Cardiac septum (tissue), 1 donor: ENCODE data around the gene RPS2. TPM values are rescaled to one million over a fixed set of nuclear protein-coding genes. Genes with fewer than 3 reads are reported as not detected.
"Not testable (repeated sequence)": the region's sequence is repeated elsewhere in the genome, so short reads cannot be mapped to it uniquely, and the experiment has no call there.

Source experiments
- DNase-seq: peaks from one replicate; pipeline ENCODE4 v3.0.0-alpha.2; 2020; ENCODE audit warnings: low spot score
- intact Hi-C: fragments of 100-400 bp; cut with DNase I; formaldehyde crosslinking; loops from one replicate; pipeline ENCODE4 v1.14.0; 2022
- total RNA-seq: library from RNA; stranded (reverse); fragmentation: NEBNext Ultra II Directional; extraction: Animal tissue kit (Norgen Biotek cat#: 25700); gene quantifications from one replicate; pipeline ENCODE4 v1.2.1, GENCODE V29; 2021
- donor health status: DM: no; HTN: no; CAD: no.

The RPS2 gene
- total RNA-seq, 1 donor from 2014 or later, result 702 TPM

DNA sequence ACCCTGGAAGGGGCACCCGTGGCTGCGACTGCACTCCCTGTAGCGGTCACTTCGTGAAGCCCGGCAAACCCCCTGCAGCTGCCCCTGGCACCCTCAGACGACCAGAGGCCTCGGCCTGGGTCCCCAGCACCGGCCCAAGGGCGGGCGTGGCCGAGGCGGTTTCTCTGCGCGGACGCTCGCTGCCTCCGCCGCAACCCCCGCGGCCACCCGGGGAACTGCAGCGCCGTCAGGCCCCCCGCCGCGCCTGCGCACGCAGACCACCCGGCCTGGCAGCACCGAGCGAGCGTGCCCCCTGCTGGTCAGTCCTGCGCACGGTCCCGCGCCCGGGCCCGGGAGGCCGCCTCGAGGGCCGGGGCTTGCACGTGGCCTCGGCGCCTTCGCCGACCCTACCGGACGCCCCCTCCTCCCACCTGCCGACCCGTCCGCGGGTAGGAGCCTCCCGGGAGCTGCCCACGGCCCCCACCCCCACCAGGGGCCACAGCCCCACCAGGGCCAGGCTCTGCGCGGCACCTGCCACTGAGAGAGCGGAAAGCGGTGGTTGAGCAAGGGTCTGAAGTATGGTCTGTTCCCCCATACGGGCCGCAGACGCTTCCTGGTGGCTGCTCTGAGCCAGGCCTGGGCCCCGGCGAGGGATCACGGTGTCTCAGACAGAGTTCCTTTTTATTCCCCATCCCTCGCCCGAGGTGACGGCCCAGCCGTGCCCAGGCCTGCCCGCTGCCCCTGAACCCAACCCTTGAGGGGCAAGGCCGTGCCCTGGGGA lies 34.9 kb downstream of the RPS2 start:
- DNase-seq, result peak; percentile 96
- intact Hi-C loops, result loop anchor here (2.0 kb wide), 1 partner anchor 67 kb away; no protein-coding TSS in a partner anchor

DNA sequence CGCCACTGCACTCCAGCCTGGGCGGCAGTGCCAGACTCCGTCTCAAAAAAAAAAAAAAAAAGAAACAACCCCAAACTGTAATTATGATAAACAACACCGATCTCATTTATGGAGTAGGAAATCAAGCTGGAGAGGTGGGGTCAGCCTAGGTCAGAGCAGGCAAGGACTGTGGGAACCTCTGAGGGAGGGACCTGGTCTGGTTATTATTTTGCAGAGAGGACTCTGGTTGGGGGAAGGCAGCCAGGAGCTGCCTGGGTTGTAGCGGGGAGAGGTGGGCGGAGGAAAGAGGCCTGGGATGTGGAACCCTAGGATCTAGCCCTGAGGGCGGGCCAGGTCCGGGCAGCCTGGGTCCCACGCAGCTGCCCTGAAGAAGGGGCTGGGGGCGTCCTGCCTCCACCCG lies 35.5 kb downstream of the RPS2 start:
- no peak for DNase-seq
- intact Hi-C loops, result no loop called here

DNA sequence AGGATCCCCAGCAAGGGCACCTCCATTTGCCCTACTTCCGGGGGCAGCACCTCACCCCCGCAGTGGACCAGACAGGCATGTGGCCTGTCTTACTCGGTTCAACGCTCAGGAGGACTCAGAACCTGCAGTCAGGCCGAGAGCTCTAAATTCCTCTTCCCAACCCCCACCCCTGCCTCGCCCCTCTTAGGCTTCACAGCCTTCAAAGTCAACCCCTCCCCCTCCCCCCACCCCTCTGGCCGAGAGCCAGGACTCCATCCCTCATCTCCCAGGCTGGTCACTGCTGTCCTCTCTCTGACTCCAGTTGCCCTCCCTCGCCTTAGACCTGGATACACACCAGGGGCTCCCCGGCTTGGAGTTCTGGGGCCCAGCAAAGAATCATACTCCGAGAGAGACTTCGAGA lies 38.4 kb downstream of the RPS2 start:
- no peak for DNase-seq
- intact Hi-C loops, result no loop called here

DNA sequence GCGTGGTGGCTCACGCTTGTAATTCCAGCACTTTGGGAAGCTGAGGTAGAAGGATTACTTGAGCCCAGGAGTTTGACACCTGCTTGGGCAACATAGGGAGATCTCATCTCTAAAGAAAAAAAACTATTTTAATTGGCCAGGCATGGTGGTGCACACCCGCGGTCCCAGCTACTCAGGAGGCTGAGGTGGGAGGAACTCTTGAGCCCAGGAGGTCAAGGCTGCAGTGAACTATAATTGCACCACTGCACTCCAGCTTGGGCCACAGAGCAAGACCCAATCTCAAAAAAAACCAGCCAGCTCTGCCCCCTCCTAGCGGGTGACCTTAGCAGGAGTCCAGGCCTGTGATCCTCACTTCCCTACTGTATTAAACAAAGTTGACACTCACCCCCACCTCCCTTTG lies 40.5 kb downstream of the RPS2 start:
- DNase-seq, result no peak
- intact Hi-C loops, result no loop called here

DNA sequence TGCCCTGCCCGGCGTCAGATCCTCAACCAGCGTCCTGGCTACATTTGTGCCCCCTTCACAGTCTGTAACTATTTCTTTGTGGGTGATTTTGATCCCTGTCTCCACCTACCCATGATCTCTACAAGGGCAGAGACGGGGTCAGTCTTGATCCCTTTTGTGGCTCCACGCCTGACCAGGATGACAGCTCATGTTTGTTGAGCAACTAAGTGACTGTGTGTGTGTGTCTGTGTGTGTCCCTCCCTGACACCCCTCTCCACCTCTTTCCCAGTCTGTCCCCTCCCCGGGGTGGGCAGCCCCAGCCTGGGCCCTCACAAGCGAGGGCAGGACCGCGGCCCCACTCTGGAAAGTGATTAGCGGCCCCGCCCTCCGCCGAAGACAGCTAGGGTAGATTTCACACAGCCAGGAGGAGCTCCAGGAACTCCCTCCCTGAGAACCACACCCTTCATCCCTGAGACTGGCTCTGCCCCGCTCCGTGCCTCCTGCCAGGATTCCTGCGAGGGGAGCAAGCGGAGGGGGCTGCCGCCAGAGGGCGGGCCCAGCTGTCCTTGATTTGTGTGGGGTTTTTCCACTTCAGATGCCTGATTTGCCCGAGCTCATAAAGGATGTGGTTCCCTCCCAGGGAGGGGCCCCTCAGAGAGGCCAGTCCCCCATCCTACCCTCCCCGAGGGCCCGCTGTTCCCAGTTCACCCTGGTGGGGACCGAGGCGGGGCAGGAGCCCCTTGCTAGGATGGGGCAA lies 41.2 kb downstream of the RPS2 start:
- intact Hi-C loops, result no loop called here
- DNase-seq, result no peak

DNA sequence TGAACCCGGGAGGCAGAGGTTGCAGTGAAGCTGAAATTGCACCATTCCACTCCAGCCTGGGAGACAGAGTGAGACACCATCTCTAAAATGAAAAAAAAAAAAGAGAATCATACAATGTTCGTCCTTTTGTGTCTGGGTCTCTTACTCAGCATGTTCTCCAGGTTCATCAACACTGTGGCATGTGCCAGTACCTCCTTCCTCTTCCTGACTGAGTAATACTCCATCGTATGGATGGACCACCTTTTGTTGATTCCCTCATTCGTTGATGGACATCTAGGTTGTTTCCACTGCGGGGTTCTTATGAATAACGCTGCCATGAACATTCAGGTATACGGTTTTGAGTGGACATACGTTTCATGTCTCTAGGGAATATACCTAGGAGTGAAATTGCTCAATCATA lies 42.3 kb downstream of the RPS2 start:
- no peak for DNase-seq
- intact Hi-C loops, result no loop called here

DNA sequence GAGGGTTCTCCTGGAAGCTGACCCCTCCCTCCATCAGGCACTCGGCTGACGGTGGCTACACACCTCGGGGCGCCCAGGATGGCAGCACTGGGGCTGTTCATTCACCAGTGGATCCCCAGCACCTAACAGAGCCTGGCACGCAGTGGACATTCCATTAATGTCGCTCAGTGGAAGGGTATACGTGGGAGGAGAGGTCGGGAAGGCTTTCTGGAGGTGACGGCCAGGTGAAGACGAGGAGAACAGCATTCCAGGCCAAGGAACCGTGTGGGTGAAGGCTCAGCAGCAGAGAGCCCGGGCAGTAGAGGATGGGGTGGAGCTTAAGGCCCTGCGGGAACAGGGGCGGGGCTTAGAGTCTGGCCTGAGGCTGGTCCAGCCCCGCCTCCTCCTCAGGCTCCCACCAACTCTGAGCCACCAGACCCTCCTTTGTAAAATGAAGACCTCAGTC lies 43.9 kb downstream of the RPS2 start:
- DNase-seq, result no peak
- intact Hi-C loops, result no loop called here

DNA sequence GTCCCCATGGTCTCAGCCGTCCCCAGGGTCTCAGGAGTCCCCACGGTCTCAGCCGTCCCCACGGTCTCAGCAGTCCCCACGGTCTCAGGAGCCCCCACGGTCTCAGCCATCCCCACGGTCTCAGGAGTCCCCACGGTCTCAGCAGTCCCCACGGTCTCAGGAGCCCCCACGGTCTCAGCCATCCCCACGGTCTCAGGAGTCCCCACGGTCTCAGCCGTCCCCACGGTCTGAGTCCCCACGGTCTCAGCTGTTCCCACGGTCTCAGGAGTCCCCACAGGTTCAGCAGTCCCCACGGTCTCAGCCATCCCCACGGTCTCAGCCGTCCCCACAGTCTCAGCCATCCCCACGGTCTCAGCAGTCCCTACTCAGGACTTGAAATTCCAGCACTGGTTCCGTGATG lies 44.5 kb downstream of the RPS2 start:
- intact Hi-C loops, DNase-seq: not testable (repeated sequence)

DNA sequence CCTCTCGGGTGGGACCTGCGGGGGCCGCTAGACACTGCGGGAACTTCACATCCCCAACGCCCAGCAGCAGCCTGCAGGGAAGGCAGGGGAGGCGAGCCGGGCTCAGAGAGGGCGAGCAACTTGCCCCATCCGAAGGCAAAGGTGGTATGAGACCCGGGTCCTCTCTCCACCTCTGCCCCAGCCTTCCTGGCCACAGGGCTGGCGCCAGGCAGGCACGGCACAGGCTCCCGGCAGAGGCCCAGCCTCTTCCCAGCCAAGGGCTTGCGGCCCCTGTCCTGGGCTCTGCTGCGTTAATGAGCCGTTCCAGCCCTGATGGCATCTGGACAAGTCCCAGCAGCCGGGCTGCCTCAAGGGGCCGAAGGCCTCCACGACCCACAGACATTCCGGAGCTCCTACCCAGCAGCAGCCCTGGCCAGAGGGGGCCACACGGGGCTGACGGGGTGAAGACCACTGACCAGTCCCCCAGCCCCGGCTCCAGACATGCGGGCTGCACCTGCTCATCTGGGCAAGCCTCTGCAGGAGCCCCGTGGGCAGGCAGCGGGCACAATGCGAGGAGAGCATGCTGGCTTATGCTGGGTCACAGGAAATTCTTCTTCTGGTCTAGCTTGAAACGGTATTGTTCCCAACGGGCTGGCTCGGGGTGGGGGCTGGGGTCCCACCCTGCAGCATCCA lies 45.2 kb downstream of the RPS2 start:
- DNase-seq, result no peak
- intact Hi-C loops, result no loop called here

DNA sequence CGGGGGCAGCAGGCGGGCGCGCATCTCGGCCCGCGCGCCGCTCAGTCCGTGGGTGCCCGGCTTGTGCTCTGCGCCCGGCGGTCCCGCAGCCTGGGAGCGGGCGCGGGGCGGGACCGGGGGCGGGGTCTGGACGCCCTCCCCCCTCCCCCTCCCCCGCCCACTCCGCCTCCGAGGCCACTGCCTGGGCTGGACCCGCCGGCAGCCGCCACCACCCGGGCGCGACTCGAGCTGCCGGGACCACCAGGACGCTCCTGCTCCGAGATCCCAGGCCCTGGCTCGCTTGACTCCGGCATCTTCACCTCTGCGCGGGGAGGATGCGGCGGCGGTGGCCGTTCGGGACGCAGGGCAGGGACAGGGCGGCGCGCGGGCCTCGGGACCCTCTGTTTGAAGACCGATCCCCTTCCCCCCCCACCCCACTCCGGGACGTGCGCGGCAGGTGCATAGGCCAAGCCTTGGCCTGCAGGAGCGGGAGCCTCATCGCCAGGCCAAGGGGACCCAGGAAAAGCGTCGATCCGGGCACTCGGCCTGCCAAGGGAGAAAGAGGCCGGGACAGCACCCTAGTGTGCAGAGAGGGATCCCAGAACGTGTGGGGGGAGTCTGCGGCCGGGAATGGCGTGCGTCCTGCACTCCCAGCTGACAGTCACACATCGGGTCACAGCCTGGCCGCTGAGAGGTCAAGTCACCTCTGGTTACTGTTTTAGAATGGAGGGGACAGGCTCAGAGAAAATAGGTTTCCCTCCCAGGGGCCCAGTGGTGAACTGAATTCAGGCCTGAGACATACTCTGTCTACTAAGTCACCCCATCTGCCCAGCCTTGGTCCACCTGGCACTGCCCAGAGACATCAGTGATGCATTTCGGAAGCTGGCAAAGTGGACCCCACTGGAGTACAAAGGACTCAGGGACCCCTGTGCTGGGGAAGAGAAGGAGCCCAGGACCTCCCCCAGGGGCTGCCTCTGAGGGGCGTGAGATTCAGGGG lies 46.0 kb downstream of the RPS2 start, which contains the start of gene HS3ST6:
TSS of gene HS3ST6 (minus strand) at position 65 of the 976 bp plus-strand sequence. CDS start 92 bp downstream, outside the sequence.
- intact Hi-C loops, result no loop called here
- no peak for DNase-seq

DNA sequence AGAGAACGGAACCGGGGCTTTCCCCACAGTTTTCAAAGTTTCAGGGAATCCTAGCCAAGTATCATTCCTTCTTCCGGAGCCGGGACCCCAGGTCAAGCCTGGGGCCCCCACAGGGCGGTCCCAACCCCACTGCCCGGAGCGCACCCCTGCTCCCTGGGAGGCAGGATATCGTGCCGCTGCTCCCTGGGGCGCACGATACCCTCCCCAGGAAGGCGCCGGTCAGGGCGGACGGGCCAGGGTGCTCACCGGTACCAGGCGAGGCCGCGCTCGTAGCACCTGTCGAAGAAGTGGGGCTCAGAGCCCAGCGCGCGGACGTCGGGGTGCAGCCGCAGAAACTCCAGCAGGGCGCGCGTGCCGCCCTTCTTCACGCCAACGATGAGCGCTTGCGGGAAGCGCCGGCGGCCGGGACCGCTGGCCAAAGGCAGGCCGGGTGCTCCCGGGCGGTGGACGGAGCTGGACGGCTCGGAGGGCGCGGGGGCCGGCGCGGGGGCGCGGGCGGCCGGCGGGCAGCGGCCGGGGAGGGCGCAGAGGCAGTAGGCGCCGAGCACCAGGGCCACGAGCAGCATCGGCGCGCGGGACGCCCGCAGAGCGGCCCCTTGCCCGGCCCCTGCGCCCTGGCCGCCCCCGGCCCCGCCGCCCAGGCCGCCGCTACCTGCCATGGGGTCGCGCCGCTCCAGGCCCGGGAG lies 46.8 kb downstream of the RPS2 start:
- intact Hi-C loops, result no loop called here
- no peak for DNase-seq

DNA sequence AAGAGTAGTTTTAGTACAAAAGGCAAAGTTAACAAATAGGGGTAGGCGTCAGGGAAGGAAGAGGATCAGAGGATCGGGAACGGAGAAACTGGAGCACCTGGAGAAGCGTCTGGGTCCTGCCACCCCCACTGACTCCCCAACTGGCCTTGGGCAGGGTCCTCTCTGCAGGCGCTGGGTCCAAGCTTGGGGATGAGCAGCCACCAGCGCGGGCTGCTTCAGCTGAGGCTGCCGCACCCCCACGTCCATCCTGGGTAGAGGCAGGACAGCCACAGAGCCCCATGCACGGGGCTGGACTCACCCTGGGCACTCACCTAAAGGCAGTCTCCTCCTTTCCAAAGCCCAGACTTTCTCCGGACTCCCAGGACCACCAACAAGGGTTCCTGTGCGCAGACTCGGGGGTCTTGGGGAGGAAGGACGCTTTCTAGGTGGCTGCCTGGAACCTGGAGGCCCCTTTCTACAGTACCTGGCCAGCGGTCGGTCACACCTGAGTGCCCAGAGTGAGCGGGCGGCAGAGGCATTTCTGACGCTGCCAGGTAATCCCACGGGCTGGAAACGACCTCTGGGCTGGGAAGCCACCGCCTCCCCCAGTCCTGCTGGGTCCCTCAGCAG lies 47.5 kb downstream of the RPS2 start:
- intact Hi-C loops, result no loop called here
- no peak for DNase-seq

DNA sequence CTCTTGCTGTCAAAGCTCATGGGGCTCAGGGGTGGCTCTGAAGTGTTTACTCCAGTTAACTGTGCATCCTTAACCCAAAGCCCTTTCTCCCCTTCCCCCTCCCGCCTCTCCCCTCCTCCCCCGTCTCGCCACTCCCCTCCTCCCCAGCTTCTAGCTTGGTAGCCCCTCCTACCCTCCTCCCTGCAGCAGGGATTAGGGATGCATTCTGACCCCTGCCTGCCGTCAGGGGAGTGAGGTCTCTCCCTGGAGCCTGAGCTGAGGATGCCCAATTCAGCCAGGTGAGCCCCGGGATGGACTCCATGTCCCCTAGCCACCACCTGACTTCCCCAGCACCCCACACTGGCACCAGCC lies 48.0 kb downstream of the RPS2 start:
- intact Hi-C loops, result no loop called here
- DNase-seq, result no peak

DNA sequence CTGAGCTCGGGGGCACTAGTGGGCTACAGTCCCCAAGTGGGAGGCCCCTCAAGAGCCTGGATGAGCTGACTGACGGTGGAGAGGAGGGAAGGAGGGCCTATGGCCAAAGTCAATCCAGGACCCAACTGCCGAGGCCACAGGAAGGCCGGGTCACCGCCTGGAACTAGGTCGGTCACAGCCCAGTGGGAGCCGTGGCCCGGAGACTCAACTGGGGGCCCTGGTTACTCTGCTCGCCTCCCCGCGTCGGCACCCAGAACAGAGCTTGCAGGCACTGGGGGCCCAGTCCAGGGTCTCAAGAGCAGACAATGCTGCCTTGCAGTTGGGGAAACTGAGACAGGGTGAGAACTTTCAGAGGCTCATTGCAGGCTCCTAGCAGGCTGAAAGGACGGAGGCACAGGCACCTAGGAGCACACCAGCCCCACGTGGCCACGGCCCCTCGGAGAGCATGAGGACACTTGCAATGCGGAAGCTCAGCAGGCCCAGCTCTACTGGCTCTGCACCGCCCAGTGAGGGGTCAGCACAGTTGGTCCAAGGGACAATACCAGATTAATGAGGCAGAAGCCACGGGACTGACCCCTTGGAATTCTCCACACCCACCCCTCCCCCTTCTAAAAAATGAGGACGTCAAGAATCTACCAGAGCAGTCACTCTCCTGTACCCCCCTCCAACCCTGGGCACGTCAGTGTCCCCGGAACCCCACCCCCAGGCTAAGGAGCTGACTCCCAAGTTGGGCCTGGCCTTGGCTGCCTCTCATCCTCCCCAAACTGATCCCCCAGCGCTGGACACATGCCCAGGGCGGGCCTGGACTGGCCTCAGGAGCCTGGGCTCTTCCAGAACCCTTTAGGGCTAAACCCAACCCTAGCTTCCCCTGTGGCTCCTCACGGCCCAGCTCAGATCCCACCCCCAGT lies 48.6 kb downstream of the RPS2 start:
- intact Hi-C loops, result no loop called here

DNA sequence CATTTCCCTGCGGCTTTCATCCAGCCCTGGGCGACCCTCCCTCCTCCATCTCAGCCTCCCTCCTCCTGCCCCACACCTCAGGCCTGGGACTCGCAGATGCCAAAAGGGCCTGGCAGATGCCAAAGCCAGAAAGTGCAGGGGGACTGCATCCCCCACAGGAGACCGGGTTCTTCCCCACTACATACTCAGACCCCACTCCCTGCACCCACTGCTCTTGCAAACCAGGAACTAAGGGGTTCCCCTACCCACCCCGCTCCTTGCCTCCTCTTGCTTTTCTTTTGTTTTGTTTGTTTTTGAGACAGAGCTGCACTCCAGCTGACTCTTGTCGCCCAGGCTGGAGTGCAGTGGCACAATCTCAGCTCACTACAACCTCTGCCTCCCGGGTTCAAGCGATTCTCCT lies 49.6 kb downstream of the RPS2 start:
- intact Hi-C loops, result no loop called here
- no peak for DNase-seq

More for the DNA sequence above, 48.6 kb downstream of the RPS2 start:
- no peak for DNase-seq

DNA sequence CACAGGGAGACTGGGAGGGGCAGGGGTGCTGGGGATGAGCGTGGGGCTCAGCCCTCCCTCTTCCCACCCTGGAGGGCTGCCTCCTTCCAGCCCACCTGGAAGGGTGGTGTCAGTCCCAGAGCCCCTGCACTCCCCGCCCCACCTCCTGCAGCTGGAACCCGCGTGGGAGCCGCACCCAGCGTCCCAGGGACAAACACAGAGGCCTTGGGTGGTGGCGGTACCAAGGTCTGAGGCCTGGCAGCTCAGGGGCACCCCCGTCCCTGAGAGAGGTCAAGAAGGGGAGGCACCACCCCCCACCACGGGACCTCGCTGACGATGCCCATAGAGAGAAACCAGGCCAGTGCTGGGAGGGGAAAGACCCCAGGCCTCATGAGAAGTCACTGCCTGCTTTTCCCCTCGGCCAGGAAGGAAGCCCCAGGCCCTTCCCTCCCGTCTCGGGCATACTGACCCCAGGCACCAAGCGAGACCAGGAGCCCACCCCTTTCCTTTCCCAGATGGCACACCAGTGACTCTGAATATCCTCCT lies 50.5 kb downstream of the RPS2 start:
- no peak for DNase-seq
- intact Hi-C loops, result no loop called here
